PC-9 (cell line): ENCODE results near the gene CSRP2.

ENCODE experiments used
- CTCF ChIP-seq: fragments of 200-600 bp; sonication (generic); conservative IDR thresholded peaks from 2 replicates; pipeline ENCODE4 v1.6.1; 2017; ENCODE audit warnings: mixed run types, antibody characterized with exemption, mild to moderate bottlenecking, moderate library complexity
- EZH2 ChIP-seq: fragments of 200-600 bp; sonication (generic); IDR thresholded peaks from 2 replicates; pipeline ENCODE4 v1.8.0; 2017; ENCODE audit warnings: antibody characterized with exemption, low read depth

- TF ChIP-seq CTCF (no peak), EZH2 (no peak)
Measured at GRCh38 chr12:76899522-76899921, 20.7 kb upstream of the CSRP2 start.
